Left renal cortex interstitium (tissue), 4 donors: ENCODE data around the gene SIDT2. TPM values are rescaled to one million over a fixed set of nuclear protein-coding genes. Genes with fewer than 3 reads are reported as not detected.

Experiments
- DNase-seq, 4 donors: peaks; one replicate each; pipeline ENCODE4 v3.0.0-alpha.2; 2013; ENCODE audit warnings: low read depth in 4 of 4, low spot score in 2 of 4, missing footprints in 1 of 4
- polyA plus RNA-seq, 4 donors: library from polyadenylated mRNA; unstranded; fragments of 120-200 nt; gene quantifications; one replicate each; pipeline ENCODE4 v1.2.1, GENCODE V29; 2013; ENCODE audit not compliant: insufficient read length in 4 of 4

The SIDT2 gene
- polyA plus RNA-seq, 4 donors, result 36.9 to 56.2 (median 44.1) TPM

GRCh38 chr11:117220568-117220967 is 42.0 kb downstream of the SIDT2 start:
- no peak for DNase-seq

GRCh38 chr11:117220999-117221774 is 42.6 kb downstream of the SIDT2 start:
- no peak for DNase-seq

DNA sequence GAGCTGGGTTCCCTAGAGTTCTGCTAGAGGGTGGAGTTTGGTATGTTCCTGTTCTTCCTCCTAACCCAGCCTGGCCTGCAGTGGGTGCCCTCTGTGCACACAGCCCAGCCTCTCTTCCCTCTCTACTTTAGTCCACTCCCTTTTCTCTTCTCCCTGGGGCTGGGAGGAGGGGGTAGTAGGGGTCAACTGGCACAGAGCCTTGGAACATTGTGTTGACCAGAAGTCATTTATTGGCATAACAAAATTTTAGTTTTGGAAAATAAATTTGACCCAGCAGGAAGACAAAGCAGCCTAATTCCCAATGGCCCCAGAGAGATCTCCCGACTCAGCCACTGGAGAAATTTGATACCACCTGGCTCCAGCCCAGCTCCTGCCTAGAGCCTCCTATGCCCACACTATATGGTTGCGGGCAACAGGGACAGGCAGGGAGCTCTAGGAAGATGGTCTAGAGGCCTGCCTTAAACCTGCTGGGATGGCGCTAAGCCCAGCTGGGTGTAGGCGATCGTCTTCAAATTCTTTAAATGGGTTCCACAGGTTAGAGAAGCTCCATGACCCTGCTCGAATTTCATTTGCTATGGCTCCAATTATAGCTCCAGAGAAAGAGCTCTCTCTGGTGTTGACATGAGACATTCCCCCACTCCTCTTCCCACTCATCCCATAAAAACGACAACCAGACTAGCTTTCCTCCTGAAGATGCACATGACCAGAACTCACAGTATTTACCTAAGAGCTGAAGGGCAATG is 43.4 kb downstream of the SIDT2 start:
- no peak for DNase-seq

DNA sequence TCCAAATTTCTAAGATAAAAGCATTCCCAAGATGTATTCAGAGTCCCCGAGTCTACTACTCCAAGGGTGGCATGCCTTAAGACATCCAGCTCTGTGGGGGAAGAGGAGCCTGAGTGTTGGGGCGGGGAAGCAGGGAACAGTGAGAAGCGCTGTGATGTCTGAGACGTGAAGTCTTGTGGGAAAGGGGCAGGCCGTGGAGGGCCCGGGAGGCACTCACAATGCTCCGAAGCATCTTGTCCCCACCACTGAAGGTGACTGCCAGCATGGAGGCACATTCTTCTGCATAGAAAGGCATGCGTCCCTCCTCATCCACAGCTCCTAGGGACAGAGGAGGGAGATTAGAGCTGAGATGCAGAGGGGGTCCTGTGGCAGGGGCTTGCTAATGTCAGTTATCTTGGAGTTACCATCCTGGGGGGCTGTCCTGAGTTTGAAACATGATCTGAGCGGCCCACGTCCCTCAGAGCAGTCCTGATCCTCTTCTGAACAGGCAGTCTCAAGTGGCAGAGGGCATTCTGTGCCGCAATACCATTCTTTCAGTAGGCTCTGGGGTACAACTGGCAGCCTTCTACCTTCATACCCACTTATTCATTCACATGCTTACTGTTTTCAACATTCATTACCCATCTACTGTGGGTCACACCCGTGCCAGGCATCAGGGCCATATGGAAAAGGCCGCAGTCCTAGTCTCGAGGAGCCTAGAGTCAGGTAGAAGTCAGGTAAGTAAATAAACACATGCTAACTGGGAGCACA is 44.6 kb downstream of the SIDT2 start:
- DNase-seq, result no peak

- no peak for DNase-seq
Observed at GRCh38 chr11:117223741-117224689, 45.5 kb downstream of the SIDT2 start.

- no peak for DNase-seq
Observed at GRCh38 chr11:117225553-117226170, 47.1 kb downstream of the SIDT2 start.

- DNase-seq, result peak in 3 of 4 donors; percentile 53 to 81 (median 65)
Observed at GRCh38 chr11:117226388-117227385, 48.1 kb downstream of the SIDT2 start.

DNA sequence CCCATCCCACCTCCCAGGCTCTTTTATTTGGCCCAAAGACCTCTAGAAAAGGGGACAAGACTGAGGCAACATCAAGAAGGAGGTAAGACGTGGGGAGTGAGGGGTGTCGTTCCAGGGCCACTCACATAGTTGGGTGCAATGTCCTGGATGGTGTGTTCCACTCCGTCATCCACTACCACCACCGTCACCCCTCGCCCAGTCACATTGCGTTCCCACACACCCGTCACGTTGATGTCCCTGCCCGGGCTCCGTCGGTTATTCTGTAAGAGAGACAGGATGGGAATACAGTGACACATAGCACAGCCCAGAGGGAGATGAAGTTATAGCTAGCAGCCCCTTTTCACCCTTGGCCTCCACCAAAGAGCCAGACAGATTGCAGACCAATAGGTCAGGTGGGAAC is 49.5 kb downstream of the SIDT2 start:
- no peak for DNase-seq

- DNase-seq, result no peak
Observed at GRCh38 chr11:117229411-117229810, 50.9 kb downstream of the SIDT2 start.

DNA sequence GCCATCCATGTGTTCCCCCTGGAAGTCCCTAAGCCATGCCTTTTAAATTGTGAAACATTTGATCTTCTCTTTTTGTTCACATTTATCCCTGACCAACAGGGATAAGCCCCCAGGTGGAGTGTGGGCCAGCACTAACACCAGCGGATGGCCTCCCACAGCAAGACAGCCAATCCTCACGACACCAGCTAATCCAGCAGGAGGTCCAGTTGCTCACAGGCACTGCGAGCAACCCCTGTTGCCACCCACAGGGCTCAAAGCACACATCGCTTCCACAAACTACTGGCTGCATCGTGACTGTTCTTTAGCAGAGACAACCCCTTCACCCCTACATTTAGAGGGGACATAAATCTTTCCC is 51.4 kb downstream of the SIDT2 start:
- no peak for DNase-seq

DNA sequence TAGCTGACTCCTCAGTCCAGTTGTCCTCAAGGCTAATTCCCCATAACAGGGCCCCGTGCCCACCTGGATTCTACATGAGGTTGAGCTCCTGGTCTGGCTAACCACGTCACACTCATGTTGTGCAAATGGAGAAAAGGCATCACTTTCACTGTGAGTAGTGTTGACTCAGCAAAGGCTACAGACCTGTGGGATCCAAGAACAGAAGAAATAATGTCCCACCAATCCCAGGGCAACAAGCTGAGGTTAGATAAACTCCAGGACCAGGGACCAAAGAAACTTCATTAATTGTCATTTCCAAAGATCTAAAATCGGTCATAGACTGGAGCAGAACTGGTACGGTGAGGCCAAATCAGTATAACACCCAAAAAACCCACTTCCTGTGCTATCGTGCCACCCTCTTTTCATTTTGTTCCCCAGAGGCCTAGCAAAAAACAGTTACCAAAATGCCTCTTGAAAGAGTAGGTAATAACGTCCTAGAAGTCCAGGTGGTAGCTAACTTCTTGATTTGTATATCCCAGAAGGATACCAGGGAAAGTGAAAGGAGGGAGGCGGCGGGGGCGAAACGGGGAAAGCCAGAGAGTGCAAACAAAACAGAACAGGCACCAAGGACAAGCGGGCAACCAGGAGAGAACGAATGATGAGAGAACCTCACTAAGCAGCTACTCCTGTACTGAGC is 51.9 kb downstream of the SIDT2 start:
- no peak for DNase-seq

- no peak for DNase-seq
Observed at GRCh38 chr11:117230999-117231841, 52.7 kb downstream of the SIDT2 start.

- DNase-seq, result no peak
Observed at GRCh38 chr11:117231842-117232091, 53.2 kb downstream of the SIDT2 start, which contains the start of gene PCSK7. PCSK7 (minus strand) TSS chr11:117232073; CDS start chr11:117229844, 2,229 bp downstream.

- DNase-seq, result peak; percentile 70 to 81 (median 76)
Observed at GRCh38 chr11:117232092-117232878, 53.7 kb downstream of the SIDT2 start, which contains the start of gene RNF214. RNF214 (plus strand) TSS chr11:117232671; CDS start chr11:117234273, 1,602 bp downstream.

- no peak for DNase-seq
Observed at GRCh38 chr11:117232911-117233409, 54.4 kb downstream of the SIDT2 start.

DNA sequence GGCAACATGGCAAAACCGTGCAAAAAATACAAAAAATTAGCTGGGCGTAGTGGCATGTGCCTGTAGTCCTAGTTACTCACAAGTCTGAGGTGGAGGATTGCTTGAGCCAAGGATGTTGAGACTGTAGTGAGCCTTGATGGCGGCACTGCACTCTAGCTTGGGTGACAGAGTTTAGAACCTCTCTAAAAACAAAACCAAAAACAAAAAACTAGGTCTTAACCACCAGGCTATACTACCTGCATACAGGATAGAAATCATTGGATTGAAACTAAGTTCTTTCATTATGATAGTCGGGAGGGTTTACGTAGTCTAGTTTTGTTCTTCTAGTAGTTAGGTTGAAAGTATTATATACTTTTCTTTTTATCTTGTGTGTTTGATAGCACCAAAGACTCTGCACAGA is 59.7 kb downstream of the SIDT2 start:
- DNase-seq, result no peak
